Measurements from ENCODE around the gene CFAP68.

DNA sequence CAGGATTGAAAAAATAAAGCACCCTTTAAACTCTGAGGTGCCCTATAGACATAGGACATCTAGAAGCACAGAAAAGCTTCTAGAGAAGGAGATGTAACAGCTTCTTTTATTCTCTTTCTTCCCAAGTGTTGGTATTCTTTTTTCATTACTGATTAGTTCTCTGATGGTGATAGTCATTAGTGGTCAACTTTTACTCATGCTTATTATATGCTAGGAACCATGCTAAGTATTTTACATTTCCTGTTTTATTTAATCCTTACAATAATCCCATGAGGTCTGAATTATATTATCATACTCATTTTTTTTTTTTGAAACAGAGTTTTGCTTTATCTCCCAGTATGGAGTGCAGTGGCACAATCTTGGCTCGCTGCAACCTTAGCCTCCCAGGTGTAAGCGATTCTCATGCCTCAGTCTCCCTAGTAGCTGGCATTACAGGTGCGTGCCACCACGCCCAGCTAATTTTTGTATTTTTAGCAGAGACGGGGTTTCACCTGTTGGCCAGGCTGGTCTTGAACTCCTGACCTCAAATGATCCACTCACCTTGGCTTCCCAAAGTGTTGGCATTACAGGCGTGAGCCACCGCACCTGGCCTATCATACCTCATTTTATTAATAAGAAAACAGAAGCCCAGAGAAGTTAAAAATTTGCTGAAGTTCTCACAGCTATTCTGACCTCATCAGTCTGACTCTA lies 42.3 kb downstream of the CFAP68 start:
- TF ChIP-seq POLR2AphosphoS5 (IDR thresholded peaks at IDR 0.05; ENCODE audit: low read depth, low read length): no peak
- TF ChIP-seq TAF1 (IDR thresholded peaks at IDR 0.05; ENCODE audit: borderline replicate concordance, insufficient read depth, low read length): no peak
- TF ChIP-seq, protein P1, sequence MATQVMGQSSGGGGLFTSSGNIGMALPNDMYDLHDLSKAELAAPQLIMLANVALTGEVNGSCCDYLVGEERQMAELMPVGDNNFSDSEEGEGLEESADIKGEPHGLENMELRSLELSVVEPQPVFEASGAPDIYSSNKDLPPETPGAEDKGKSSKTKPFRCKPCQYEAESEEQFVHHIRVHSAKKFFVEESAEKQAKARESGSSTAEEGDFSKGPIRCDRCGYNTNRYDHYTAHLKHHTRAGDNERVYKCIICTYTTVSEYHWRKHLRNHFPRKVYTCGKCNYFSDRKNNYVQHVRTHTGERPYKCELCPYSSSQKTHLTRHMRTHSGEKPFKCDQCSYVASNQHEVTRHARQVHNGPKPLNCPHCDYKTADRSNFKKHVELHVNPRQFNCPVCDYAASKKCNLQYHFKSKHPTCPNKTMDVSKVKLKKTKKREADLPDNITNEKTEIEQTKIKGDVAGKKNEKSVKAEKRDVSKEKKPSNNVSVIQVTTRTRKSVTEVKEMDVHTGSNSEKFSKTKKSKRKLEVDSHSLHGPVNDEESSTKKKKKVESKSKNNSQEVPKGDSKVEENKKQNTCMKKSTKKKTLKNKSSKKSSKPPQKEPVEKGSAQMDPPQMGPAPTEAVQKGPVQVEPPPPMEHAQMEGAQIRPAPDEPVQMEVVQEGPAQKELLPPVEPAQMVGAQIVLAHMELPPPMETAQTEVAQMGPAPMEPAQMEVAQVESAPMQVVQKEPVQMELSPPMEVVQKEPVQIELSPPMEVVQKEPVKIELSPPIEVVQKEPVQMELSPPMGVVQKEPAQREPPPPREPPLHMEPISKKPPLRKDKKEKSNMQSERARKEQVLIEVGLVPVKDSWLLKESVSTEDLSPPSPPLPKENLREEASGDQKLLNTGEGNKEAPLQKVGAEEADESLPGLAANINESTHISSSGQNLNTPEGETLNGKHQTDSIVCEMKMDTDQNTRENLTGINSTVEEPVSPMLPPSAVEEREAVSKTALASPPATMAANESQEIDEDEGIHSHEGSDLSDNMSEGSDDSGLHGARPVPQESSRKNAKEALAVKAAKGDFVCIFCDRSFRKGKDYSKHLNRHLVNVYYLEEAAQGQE (IDR thresholded peaks at IDR 0.05; ENCODE audit: insufficient read depth in 1 of 2, low read depth in 2 of 2, low read length in 2 of 2): no peak
